ENCODE results near the gene MRPL40.

- TF ChIP-seq, protein P1, sequence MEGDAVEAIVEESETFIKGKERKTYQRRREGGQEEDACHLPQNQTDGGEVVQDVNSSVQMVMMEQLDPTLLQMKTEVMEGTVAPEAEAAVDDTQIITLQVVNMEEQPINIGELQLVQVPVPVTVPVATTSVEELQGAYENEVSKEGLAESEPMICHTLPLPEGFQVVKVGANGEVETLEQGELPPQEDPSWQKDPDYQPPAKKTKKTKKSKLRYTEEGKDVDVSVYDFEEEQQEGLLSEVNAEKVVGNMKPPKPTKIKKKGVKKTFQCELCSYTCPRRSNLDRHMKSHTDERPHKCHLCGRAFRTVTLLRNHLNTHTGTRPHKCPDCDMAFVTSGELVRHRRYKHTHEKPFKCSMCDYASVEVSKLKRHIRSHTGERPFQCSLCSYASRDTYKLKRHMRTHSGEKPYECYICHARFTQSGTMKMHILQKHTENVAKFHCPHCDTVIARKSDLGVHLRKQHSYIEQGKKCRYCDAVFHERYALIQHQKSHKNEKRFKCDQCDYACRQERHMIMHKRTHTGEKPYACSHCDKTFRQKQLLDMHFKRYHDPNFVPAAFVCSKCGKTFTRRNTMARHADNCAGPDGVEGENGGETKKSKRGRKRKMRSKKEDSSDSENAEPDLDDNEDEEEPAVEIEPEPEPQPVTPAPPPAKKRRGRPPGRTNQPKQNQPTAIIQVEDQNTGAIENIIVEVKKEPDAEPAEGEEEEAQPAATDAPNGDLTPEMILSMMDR (IDR thresholded peaks at IDR 0.05) = no peak
- no peak for TF ChIP-seq POLR2A (IDR thresholded peaks at IDR 0.05)
- TF ChIP-seq POLR2AphosphoS5 (IDR thresholded peaks at IDR 0.05; ENCODE audit: insufficient read depth in 1 of 2, low read depth in 1 of 2) = no peak
Observed at GRCh38 chr22:19383292-19383691, 49.1 kb upstream of the MRPL40 start.

Measured in vagina (tissue), 2 donors.